Kidney tubule cell (primary cell): ENCODE results near the gene S100A8.
"Not testable (repeated sequence)": the region's sequence is repeated elsewhere in the genome, so short reads cannot be mapped to it uniquely, and the experiment has no call there.

Experiments
- DNase-seq: peaks from one replicate; pipeline ENCODE4 v3.0.0-alpha.2; 2018; ENCODE audit warnings: low spot score

Gene S100A8

GRCh38 chr1:153390938-153391710 lies at the start of gene S100A8:
Gene S100A8 (minus strand): TSS chr1:153391073. CDS start chr1:153390535, 538 bp downstream.
- DNase-seq: no peak

- no peak for DNase-seq
Measured at GRCh38 chr1:153439273-153439672, 48.4 kb upstream of the S100A8 start.

- DNase-seq: no peak
Measured at GRCh38 chr1:153438599-153438998, 47.7 kb upstream of the S100A8 start.

- DNase-seq: no peak
Measured at GRCh38 chr1:153437236-153437635, 46.4 kb upstream of the S100A8 start.

- DNase-seq: no peak
Measured at GRCh38 chr1:153434746-153435455, 44.0 kb upstream of the S100A8 start.

- no peak for DNase-seq
Measured at GRCh38 chr1:153432874-153433681, 42.2 kb upstream of the S100A8 start.

- no peak for DNase-seq
Measured at GRCh38 chr1:153431928-153432327, 41.1 kb upstream of the S100A8 start.

GRCh38 chr1:153431427-153431826 lies 40.6 kb upstream of the S100A8 start:
- no peak for DNase-seq

GRCh38 chr1:153431002-153431401 lies 40.1 kb upstream of the S100A8 start:
- DNase-seq: no peak

GRCh38 chr1:153430561-153430960 lies 39.7 kb upstream of the S100A8 start:
- no peak for DNase-seq

- DNase-seq: no peak
Measured at GRCh38 chr1:153430166-153430553, 39.3 kb upstream of the S100A8 start.

GRCh38 chr1:153429266-153430165 lies 38.6 kb upstream of the S100A8 start:
- DNase-seq: no peak

GRCh38 chr1:153428791-153429190 lies 37.9 kb upstream of the S100A8 start:
- DNase-seq: no peak

- DNase-seq: no peak
Measured at GRCh38 chr1:153428073-153428638, 37.3 kb upstream of the S100A8 start.

GRCh38 chr1:153426809-153427208 lies 35.9 kb upstream of the S100A8 start:
- DNase-seq: no peak

- peak; percentile 56 for DNase-seq
Measured at GRCh38 chr1:153422450-153423068, 31.7 kb upstream of the S100A8 start.

- no peak for DNase-seq
Measured at GRCh38 chr1:153420306-153420705, 29.4 kb upstream of the S100A8 start.

GRCh38 chr1:153419436-153419793 lies 28.5 kb upstream of the S100A8 start:
- not testable (repeated sequence) for DNase-seq

- not testable (repeated sequence) for DNase-seq
Measured at GRCh38 chr1:153418758-153419435, 28.0 kb upstream of the S100A8 start.
